HCT116 (cell line): ENCODE results near the gene B4GALNT3. TPM values are rescaled to one million over a fixed set of nuclear protein-coding genes. Genes with fewer than 3 reads are reported as not detected.

ENCODE experiments used
- ATAC-seq: fragments of 200-7000 bp; cut with Tn5 transposase; 2 replicates; pipeline ENCODE4 v1.9.1; 2020; ENCODE audit warnings: mild to moderate bottlenecking, moderate library complexity
- BruUV-seq: library from RNA; stranded (reverse); fragments of 400-500 nt; replicated peaks from 2 replicates; lab custom pipeline; 2021; lab: Mats Ljungman, UMichigan
- CTCF ChIA-PET: fragments of 300-600 bp; sonication (Branson Sonifier 250); formaldehyde crosslinking; loops from one replicate; lab custom pipeline; 2021; ENCODE audit warnings: antibody characterized with exemption; lab: Charles Lee
- POLR2A ChIA-PET: fragments of 300-600, 350-600 bp; sonication (Branson Sonifier 250); formaldehyde crosslinking; loops from one replicate; lab custom pipeline; 2021; ENCODE audit warnings: antibody characterized with exemption; lab: Charles Lee
- RAD21 ChIA-PET, 2 experiments: fragments of 300-600 bp; sonication (Branson Sonifier 250); formaldehyde crosslinking; loops; one replicate each; lab custom pipeline; 2023; ENCODE audit warnings: low total read pairs in 2 of 2; ENCODE audit not compliant: uncharacterized antibody in 2 of 2, unreplicated experiment in 2 of 2, low non-redundant PET in 1 of 2; lab: Charles Lee
- DNase-seq: peaks from one replicate; pipeline ENCODE4 v3.0.0-alpha.2; 2010; ENCODE audit warnings: low read depth, low spot score
- H2AFZ ChIP-seq: fragments of 200-600 bp; shearing (Covaris generic), sonication (generic); 2 replicates; pipeline ENCODE4 v1.6.1; 2017; ENCODE audit warnings: low read depth, mixed run types, mixed read lengths, antibody characterized with exemption, low read length; ENCODE audit not compliant: poor library complexity, severe bottlenecking
- H3K27ac ChIP-seq: 2 replicates; pipeline ENCODE4 v1.5.1; 2012; ENCODE audit warnings: low read depth, low read length
- H3K27me3 ChIP-seq: fragments of 200-600 bp; sonication (generic); 2 replicates; pipeline ENCODE4 v1.6.1; 2016; ENCODE audit warnings: mixed run types, low read length, mixed read lengths; ENCODE audit not compliant: insufficient read depth
- H3K36me3 ChIP-seq, 2 experiments: fragments of 200-500 bp in 1 of 2; fragments of 200-600 bp in 1 of 2; sonication (Bioruptor generic) in 1 of 2; sonication (generic) in 1 of 2; 2 replicates each; pipeline versions ENCODE4 v1.5.1 to v1.6.1; 2014 to 2016; ENCODE audit warnings: low read length in 2 of 2, inconsistent platforms in 1 of 2, mixed read lengths in 1 of 2, mixed run types in 1 of 2; ENCODE audit not compliant: insufficient read depth in 2 of 2, control insufficient read depth in 1 of 2
- H3K4me1 ChIP-seq, 2 experiments: fragments of 200-600 bp in 1 of 2; sonication (generic) in 1 of 2; 2 replicates each; pipeline versions ENCODE4 v1.5.1 to v1.6.1; 2012 to 2017; ENCODE audit warnings: low read length in 2 of 2, inconsistent platforms in 1 of 2, mild to moderate bottlenecking in 1 of 2, mixed read lengths in 1 of 2, mixed run types in 1 of 2, moderate library complexity in 1 of 2; ENCODE audit not compliant: insufficient read depth in 2 of 2, control insufficient read depth in 1 of 2
- H3K4me2 ChIP-seq: fragments of 200-600 bp; sonication (generic); 2 replicates; pipeline ENCODE4 v1.6.1; 2017; ENCODE audit warnings: mixed run types, low read length, mixed read lengths
- H3K4me3 ChIP-seq, 2 experiments: fragments of 200-600 bp in 1 of 2; sonication (generic) in 1 of 2; replicated peaks in 1 of 2; 2 replicates each; pipeline ENCODE4 v1.5.1; 2011 to 2016; ENCODE audit warnings: low read length in 2 of 2, control low read depth in 1 of 2, low read depth in 1 of 2, mild to moderate bottlenecking in 1 of 2, mixed read lengths in 1 of 2, mixed run types in 1 of 2
- H3K79me2 ChIP-seq: fragments of 200-600 bp; sonication (generic); 2 replicates; pipeline ENCODE4 v1.6.1; 2017; ENCODE audit warnings: mild to moderate bottlenecking, mixed run types, low read length, moderate library complexity, mixed read lengths; ENCODE audit not compliant: insufficient read depth
- H3K9ac ChIP-seq: fragments of 200-600 bp; sonication (generic); 2 replicates; pipeline ENCODE4 v1.6.1; 2016; ENCODE audit warnings: low read length, mixed read lengths
- H3K9me2 ChIP-seq: fragments of 200-600 bp; sonication (generic), shearing (Covaris generic); 2 replicates; pipeline ENCODE4 v1.6.1; 2017; ENCODE audit warnings: mixed run types, mild to moderate bottlenecking, moderate library complexity; ENCODE audit not compliant: insufficient read depth
- H3K9me3 ChIP-seq, 2 experiments: fragments of 200-500 bp in 1 of 2; fragments of 200-600 bp in 1 of 2; sonication (Bioruptor generic) in 1 of 2; sonication (generic) in 1 of 2; 2 replicates each; pipeline ENCODE4 v1.6.1; 2014 to 2017; ENCODE audit warnings: low read length in 2 of 2, mixed read lengths in 2 of 2, inconsistent platforms in 1 of 2, low read depth in 1 of 2, mild to moderate bottlenecking in 1 of 2, mixed run types in 1 of 2, moderate library complexity in 1 of 2; ENCODE audit not compliant: control insufficient read depth in 1 of 2, insufficient read depth in 1 of 2
- H4K20me1 ChIP-seq: fragments of 200-600 bp; sonication (generic), shearing (Covaris generic); 2 replicates; pipeline ENCODE4 v1.6.1; 2017; ENCODE audit warnings: mixed run types, mild to moderate bottlenecking, moderate library complexity; ENCODE audit not compliant: insufficient read depth
- EGR1 ChIP-seq: IDR thresholded peaks from 2 replicates; pipeline ENCODE4 v1.6.1; 2012; ENCODE audit warnings: low read depth
- FOSL1 ChIP-seq: IDR thresholded peaks from 2 replicates; pipeline ENCODE4 v1.6.1; 2012; ENCODE audit warnings: low read depth
- JUND ChIP-seq: IDR thresholded peaks from 2 replicates; pipeline ENCODE4 v1.6.1; 2012
- POLR2A ChIP-seq: IDR thresholded peaks from 2 replicates; pipeline ENCODE4 v1.7.0; 2011; ENCODE audit warnings: borderline replicate concordance; ENCODE audit not compliant: insufficient read depth, insufficient read length; ENCODE audit errors: extremely low read depth
- SIN3A ChIP-seq: IDR thresholded peaks from 2 replicates; pipeline ENCODE4 v1.6.1; 2012; ENCODE audit warnings: low read depth
- SRF ChIP-seq: IDR thresholded peaks from 2 replicates; pipeline ENCODE4 v1.6.1; 2012; ENCODE audit warnings: low read depth
- TCF7L2 ChIP-seq: IDR thresholded peaks from 2 replicates; pipeline ENCODE4 v1.7.0; 2011; ENCODE audit warnings: borderline replicate concordance, inconsistent platforms; ENCODE audit not compliant: insufficient read depth, insufficient read length; ENCODE audit errors: extremely low read depth
- YY1 ChIP-seq: IDR thresholded peaks from 2 replicates; pipeline ENCODE4 v1.6.1; 2011; ENCODE audit warnings: low read length, low read depth, moderate library complexity, mild to moderate bottlenecking; ENCODE audit not compliant: insufficient replicate concordance; ENCODE audit errors: extremely low read depth
- ZNF274 ChIP-seq: fragments of 200-500 bp; sonication (Bioruptor generic); IDR thresholded peaks from 2 replicates; pipeline ENCODE4 v1.6.1; 2014; ENCODE audit warnings: mild to moderate bottlenecking, low read depth, low read length, inconsistent platforms
- intact Hi-C: fragments of 100-400 bp; cut with micrococcal nuclease; formaldehyde crosslinking; loops from 2 replicates; pipeline ENCODE4 v1.10.0; 2022
- total RNA-seq: library from RNA; stranded (reverse); gene quantifications from one replicate; pipeline ENCODE4 v1.2.1, GENCODE V29; 2021; ENCODE audit not compliant: unreplicated experiment
- TF ChIP-seq, protein P1 (sequence below): IDR thresholded peaks from 2 replicates; pipeline ENCODE4 v1.6.1; 2012; ENCODE audit warnings: low read depth
- TF ChIP-seq, protein P2 (sequence below): IDR thresholded peaks from 2 replicates; pipeline ENCODE4 v1.6.1; 2012
- TF ChIP-seq, protein P3 (sequence below): IDR thresholded peaks from 2 replicates; pipeline ENCODE4 v1.6.1; 2011; ENCODE audit warnings: mild to moderate bottlenecking, low read length, moderate library complexity; ENCODE audit not compliant: insufficient replicate concordance; ENCODE audit errors: extremely low read depth

Gene B4GALNT3
- total RNA-seq, 1 experiment from 2014 or later = 18.2 TPM

DNA sequence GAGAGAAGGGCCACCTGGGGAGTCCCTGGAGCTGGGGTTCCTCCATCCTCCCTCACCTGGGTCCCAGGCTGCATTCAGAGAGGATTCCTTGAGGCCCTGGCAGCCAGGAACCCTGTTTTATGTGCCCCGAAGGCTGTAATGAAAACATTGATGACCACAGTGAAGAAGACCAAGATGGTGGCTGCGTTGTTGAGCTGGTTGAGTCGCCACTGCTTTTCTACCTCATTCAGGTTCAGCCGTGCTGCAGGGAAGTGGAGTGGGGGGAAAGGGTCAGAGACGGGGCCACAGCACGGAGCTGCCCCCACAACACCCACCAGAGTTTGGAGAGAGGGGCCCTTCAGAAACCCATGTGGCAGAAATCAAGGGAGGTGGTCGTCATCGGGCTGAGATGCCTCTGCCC is 105.4 kb downstream of the B4GALNT3 start:
- RAD21 ChIA-PET = no interaction called here
- no peak overlapping the region for H3K27ac ChIP-seq
- H2AFZ ChIP-seq = no peak overlapping the region
- BruUV-seq = no TSS peak
- H3K4me3 ChIP-seq = no peak overlapping the region
- no peaks in the 10 kb centered on the region for H3K9me2 ChIP-seq
- no peak overlapping the region for H3K9ac ChIP-seq
- H3K4me1 ChIP-seq = peaks cover 0 to 11% of the 10 kb centered on the region in 2 experiments; a peak in 3 of 4 replicates
- TF ChIP-seq FOSL1 (no peak), POLR2A (no peak), ZNF274 (no peak)
- no peaks in the 10 kb centered on the region for H4K20me1 ChIP-seq
- CTCF ChIA-PET = interaction anchor here (1.0 kb wide), 1 partner anchor 11 kb away, joined by 3 read pairs; no protein-coding TSS in a partner anchor
- no peak for DNase-seq
- intact Hi-C loops = no loop called here
- POLR2A ChIA-PET = no interaction called here
- H3K79me2 ChIP-seq = no peaks in the 10 kb centered on the region
- H3K27me3 ChIP-seq = no peaks in the 10 kb centered on the region
- H3K36me3 ChIP-seq = no peaks in the 10 kb centered on the region
- no peak overlapping the region for H3K4me2 ChIP-seq
- no peak for ATAC-seq
- H3K9me3 ChIP-seq = no peaks in the 10 kb centered on the region

DNA sequence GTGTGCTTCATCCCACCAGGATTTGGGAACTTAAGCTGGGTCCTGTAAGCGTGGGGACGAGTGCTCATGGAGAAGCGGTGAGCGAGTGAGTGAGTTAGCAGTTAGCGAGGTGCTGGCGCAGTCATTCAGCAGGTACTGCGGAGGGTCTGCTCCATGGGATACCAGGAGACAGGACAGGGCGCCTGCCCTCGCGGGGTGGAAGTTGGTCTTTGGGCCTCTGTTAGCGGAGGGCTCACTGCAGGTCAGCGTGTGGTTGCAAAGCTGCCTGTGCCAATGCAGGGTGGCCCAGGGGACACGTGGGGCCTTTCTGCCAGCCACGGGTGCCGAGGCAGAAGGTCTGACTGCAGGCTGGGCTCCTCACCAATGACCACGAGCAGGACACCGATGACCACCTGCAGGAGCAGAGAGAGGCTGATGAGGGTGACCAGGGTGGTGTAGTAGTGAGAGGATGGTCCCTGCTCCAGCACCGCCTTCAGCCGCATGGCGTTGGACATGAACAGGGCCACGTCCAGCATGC is 105.9 kb downstream of the B4GALNT3 start:
- ChIA-PET POLR2A (no interaction called here), CTCF (interaction anchor here (1.0 kb wide), 1 partner anchor 10 kb away, joined by 3 read pairs; no protein-coding TSS in a partner anchor), RAD21 (no interaction called here)
- Histone ChIP-seq H3K4me3 (no peak overlapping the region), H3K79me2 (no peaks in the 10 kb centered on the region), H4K20me1 (no peaks in the 10 kb centered on the region), H3K4me2 (no peak overlapping the region), H3K9ac (no peak overlapping the region), H2AFZ (no peak overlapping the region), H3K9me3 (no peaks in the 10 kb centered on the region), H3K27me3 (no peaks in the 10 kb centered on the region), H3K36me3 (no peaks in the 10 kb centered on the region), H3K4me1 (peaks cover 0 to 15% of the 10 kb centered on the region in 2 experiments; a peak in 3 of 4 replicates), H3K27ac (no peak overlapping the region), H3K9me2 (no peaks in the 10 kb centered on the region)
- no TSS peak for BruUV-seq
- DNase-seq (no peak), ATAC-seq (no peak)
- intact Hi-C loops = no loop called here
- TF ChIP-seq SRF (no peak), POLR2A (no peak), TCF7L2 (no peak), SIN3A (no peak), YY1 (no peak), EGR1 (no peak), FOSL1 (no peak), JUND (no peak)
- TF ChIP-seq, protein P1, sequence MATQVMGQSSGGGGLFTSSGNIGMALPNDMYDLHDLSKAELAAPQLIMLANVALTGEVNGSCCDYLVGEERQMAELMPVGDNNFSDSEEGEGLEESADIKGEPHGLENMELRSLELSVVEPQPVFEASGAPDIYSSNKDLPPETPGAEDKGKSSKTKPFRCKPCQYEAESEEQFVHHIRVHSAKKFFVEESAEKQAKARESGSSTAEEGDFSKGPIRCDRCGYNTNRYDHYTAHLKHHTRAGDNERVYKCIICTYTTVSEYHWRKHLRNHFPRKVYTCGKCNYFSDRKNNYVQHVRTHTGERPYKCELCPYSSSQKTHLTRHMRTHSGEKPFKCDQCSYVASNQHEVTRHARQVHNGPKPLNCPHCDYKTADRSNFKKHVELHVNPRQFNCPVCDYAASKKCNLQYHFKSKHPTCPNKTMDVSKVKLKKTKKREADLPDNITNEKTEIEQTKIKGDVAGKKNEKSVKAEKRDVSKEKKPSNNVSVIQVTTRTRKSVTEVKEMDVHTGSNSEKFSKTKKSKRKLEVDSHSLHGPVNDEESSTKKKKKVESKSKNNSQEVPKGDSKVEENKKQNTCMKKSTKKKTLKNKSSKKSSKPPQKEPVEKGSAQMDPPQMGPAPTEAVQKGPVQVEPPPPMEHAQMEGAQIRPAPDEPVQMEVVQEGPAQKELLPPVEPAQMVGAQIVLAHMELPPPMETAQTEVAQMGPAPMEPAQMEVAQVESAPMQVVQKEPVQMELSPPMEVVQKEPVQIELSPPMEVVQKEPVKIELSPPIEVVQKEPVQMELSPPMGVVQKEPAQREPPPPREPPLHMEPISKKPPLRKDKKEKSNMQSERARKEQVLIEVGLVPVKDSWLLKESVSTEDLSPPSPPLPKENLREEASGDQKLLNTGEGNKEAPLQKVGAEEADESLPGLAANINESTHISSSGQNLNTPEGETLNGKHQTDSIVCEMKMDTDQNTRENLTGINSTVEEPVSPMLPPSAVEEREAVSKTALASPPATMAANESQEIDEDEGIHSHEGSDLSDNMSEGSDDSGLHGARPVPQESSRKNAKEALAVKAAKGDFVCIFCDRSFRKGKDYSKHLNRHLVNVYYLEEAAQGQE = no peak
- TF ChIP-seq, protein P2, sequence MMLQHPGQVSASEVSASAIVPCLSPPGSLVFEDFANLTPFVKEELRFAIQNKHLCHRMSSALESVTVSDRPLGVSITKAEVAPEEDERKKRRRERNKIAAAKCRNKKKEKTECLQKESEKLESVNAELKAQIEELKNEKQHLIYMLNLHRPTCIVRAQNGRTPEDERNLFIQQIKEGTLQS = no peak
- TF ChIP-seq, protein P3, sequence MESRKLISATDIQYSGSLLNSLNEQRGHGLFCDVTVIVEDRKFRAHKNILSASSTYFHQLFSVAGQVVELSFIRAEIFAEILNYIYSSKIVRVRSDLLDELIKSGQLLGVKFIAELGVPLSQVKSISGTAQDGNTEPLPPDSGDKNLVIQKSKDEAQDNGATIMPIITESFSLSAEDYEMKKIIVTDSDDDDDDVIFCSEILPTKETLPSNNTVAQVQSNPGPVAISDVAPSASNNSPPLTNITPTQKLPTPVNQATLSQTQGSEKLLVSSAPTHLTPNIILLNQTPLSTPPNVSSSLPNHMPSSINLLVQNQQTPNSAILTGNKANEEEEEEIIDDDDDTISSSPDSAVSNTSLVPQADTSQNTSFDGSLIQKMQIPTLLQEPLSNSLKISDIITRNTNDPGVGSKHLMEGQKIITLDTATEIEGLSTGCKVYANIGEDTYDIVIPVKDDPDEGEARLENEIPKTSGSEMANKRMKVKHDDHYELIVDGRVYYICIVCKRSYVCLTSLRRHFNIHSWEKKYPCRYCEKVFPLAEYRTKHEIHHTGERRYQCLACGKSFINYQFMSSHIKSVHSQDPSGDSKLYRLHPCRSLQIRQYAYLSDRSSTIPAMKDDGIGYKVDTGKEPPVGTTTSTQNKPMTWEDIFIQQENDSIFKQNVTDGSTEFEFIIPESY = no peak
